SK-N-MC (cell line): Measurements from ENCODE around the gene GOLGA6L2.

Experiments used
- EZH2 ChIP-seq: fragments of 200-600 bp; sonication (generic); IDR thresholded peaks from one replicate; pipeline ENCODE4 v1.6.1; 2017; ENCODE audit warnings: antibody characterized with exemption
- FOXP2 ChIP-seq: optimal IDR thresholded peaks from 2 replicates; pipeline ENCODE3; 2011; ENCODE audit warnings: mild to moderate bottlenecking, moderate library complexity; ENCODE audit not compliant: insufficient read depth; ENCODE audit errors: extremely low read length, control extremely low read depth
- POLR2AphosphoS5 ChIP-seq: IDR thresholded peaks from 2 replicates; pipeline ENCODE4 v1.6.1; 2012; ENCODE audit warnings: mild to moderate bottlenecking, low read depth, low read length, borderline replicate concordance

- TF ChIP-seq EZH2 (no peak), POLR2AphosphoS5 (no peak), FOXP2 (no peak)
These were observed 51.2 kb downstream of the GOLGA6L2 start for GRCh38 chr15:23395832-23396231.
